Muscle layer of duodenum (tissue), 2 donors: ENCODE data around the gene CDX1.

Source experiments
- H3K27ac ChIP-seq: one replicate; pipeline ENCODE4 v1.7.0; 2013; ENCODE audit warnings: mild to moderate bottlenecking, low read length
- H3K27me3 ChIP-seq: one replicate; pipeline ENCODE4 v1.7.0; 2013; ENCODE audit warnings: low read depth, mild to moderate bottlenecking, control low read depth, low read length
- H3K36me3 ChIP-seq, 2 donors: one replicate each; pipeline ENCODE4 v1.7.0; 2013; ENCODE audit warnings: low read length in 2 of 2, control low read depth in 1 of 2, mild to moderate bottlenecking in 1 of 2; ENCODE audit not compliant: insufficient read depth in 2 of 2, control insufficient read depth in 1 of 2
- H3K4me1 ChIP-seq, 2 donors: one replicate each; pipeline ENCODE4 v1.7.0; 2013; ENCODE audit warnings: low read length in 2 of 2, mild to moderate bottlenecking in 2 of 2, control low read depth in 1 of 2, moderate library complexity in 1 of 2; ENCODE audit not compliant: insufficient read depth in 2 of 2, control insufficient read depth in 1 of 2
- H3K4me3 ChIP-seq, 2 donors: one replicate each; pipeline ENCODE4 v1.7.0; 2013; ENCODE audit warnings: low read length in 2 of 2, low read depth in 1 of 2, mild to moderate bottlenecking in 1 of 2
- H3K9me3 ChIP-seq, 2 donors: one replicate each; pipeline ENCODE4 v1.7.0; 2013; ENCODE audit warnings: low read length in 2 of 2, control low read depth in 1 of 2, mild to moderate bottlenecking in 1 of 2; ENCODE audit not compliant: control insufficient read depth in 1 of 2
- donor health status: healthy.

CDX1 gene

GRCh38 chr5:150179019-150179620, 12.5 kb downstream of the CDX1 start:
- no peaks in the 10 kb centered on the region for H3K9me3 ChIP-seq
- no peaks in the 10 kb centered on the region for H3K27me3 ChIP-seq
- H3K36me3 ChIP-seq = no peaks in the 10 kb centered on the region
- H3K4me3 ChIP-seq = no peak overlapping the region
- peaks cover 6 to 12% of the 10 kb centered on the region in 2 donors for H3K4me1 ChIP-seq
- no peak overlapping the region for H3K27ac ChIP-seq

- H3K36me3 ChIP-seq = no peaks in the 10 kb centered on the region
- H3K27me3 ChIP-seq = no peaks in the 10 kb centered on the region
- H3K4me1 ChIP-seq = peaks cover 6 to 12% of the 10 kb centered on the region in 2 donors
- peak overlapping the region; percentile 42 for H3K27ac ChIP-seq
- H3K9me3 ChIP-seq = no peaks in the 10 kb centered on the region
- H3K4me3 ChIP-seq = no peak overlapping the region
Measured at GRCh38 chr5:150180241-150181026, 13.9 kb downstream of the CDX1 start.

GRCh38 chr5:150181027-150181426, 14.4 kb downstream of the CDX1 start:
- Histone ChIP-seq H3K4me3 (no peak overlapping the region), H3K27ac (peak overlapping the region; percentile 42), H3K9me3 (no peaks in the 10 kb centered on the region), H3K4me1 (peaks cover 6 to 12% of the 10 kb centered on the region in 2 donors), H3K27me3 (no peaks in the 10 kb centered on the region), H3K36me3 (no peaks in the 10 kb centered on the region)

GRCh38 chr5:150181766-150182545, 15.4 kb downstream of the CDX1 start:
- H3K36me3 ChIP-seq = no peaks in the 10 kb centered on the region
- peaks cover 6 to 12% of the 10 kb centered on the region in 2 donors for H3K4me1 ChIP-seq
- H3K9me3 ChIP-seq = no peaks in the 10 kb centered on the region
- no peaks in the 10 kb centered on the region for H3K27me3 ChIP-seq
- no peak overlapping the region for H3K27ac ChIP-seq
- no peak overlapping the region for H3K4me3 ChIP-seq

- H3K36me3 ChIP-seq = no peaks in the 10 kb centered on the region
- H3K27ac ChIP-seq = no peak overlapping the region
Measured at GRCh38 chr5:150182774-150183173, 16.2 kb downstream of the CDX1 start.

GRCh38 chr5:150183436-150183835, 16.9 kb downstream of the CDX1 start:
- H3K27ac ChIP-seq = no peak overlapping the region

More at GRCh38 chr5:150182774-150183173, 16.2 kb downstream of the CDX1 start:
- no peaks in the 10 kb centered on the region for H3K27me3 ChIP-seq
- H3K4me3 ChIP-seq = no peak overlapping the region
- peaks cover 6 to 12% of the 10 kb centered on the region in 2 donors for H3K4me1 ChIP-seq
- H3K9me3 ChIP-seq = no peaks in the 10 kb centered on the region

GRCh38 chr5:150184006-150184405, 17.4 kb downstream of the CDX1 start:
- H3K36me3 ChIP-seq = no peaks in the 10 kb centered on the region
- H3K9me3 ChIP-seq = no peaks in the 10 kb centered on the region
- no peaks in the 10 kb centered on the region for H3K27me3 ChIP-seq
- H3K4me3 ChIP-seq = no peak overlapping the region
- H3K27ac ChIP-seq = peak overlapping the region; percentile 76
- peaks cover 6 to 12% of the 10 kb centered on the region in 2 donors for H3K4me1 ChIP-seq

More at GRCh38 chr5:150183436-150183835, 16.9 kb downstream of the CDX1 start:
- H3K27me3 ChIP-seq = no peaks in the 10 kb centered on the region
- no peaks in the 10 kb centered on the region for H3K36me3 ChIP-seq
- H3K9me3 ChIP-seq = no peaks in the 10 kb centered on the region
- H3K4me1 ChIP-seq = peaks cover 6 to 12% of the 10 kb centered on the region in 2 donors
- H3K4me3 ChIP-seq = no peak overlapping the region

- H3K27ac ChIP-seq = peak overlapping the region; percentile 76
- H3K4me3 ChIP-seq = no peak overlapping the region
- H3K36me3 ChIP-seq = no peaks in the 10 kb centered on the region
- H3K4me1 ChIP-seq = peaks cover 6 to 13% of the 10 kb centered on the region in 2 donors
- H3K9me3 ChIP-seq = no peaks in the 10 kb centered on the region
- H3K27me3 ChIP-seq = peaks cover 6% of the 10 kb centered on the region
Measured at GRCh38 chr5:150184990-150185912, 18.7 kb downstream of the CDX1 start.

GRCh38 chr5:150186137-150186536, 19.6 kb downstream of the CDX1 start:
- Histone ChIP-seq H3K4me1 (peaks cover 0 to 11% of the 10 kb centered on the region in 2 donors), H3K4me3 (no peak overlapping the region), H3K27me3 (peaks cover 6% of the 10 kb centered on the region), H3K27ac (no peak overlapping the region), H3K9me3 (no peaks in the 10 kb centered on the region), H3K36me3 (no peaks in the 10 kb centered on the region)

- H3K9me3 ChIP-seq = no peaks in the 10 kb centered on the region
- peaks cover 0 to 9% of the 10 kb centered on the region in 2 donors for H3K4me1 ChIP-seq
- no peak overlapping the region for H3K27ac ChIP-seq
- no peaks in the 10 kb centered on the region for H3K36me3 ChIP-seq
- peaks cover 6% of the 10 kb centered on the region for H3K27me3 ChIP-seq
- H3K4me3 ChIP-seq = no peak overlapping the region
Measured at GRCh38 chr5:150186897-150187296, 20.3 kb downstream of the CDX1 start.
